ENCODE measurements around the gene GLG1. TPM values are rescaled to one million over a fixed set of nuclear protein-coding genes. Genes with fewer than 3 reads are reported as not detected.

GLG1 gene
- total RNA-seq, 1 donor from 2014 or later = 193 TPM

GRCh38 chr16:74607310-74607961, 522 bp upstream of the GLG1 start:
- Mint-ChIP-seq H3K36me3 (no peaks in the 10 kb centered on the region), H3K27me3 (ENCODE audit: low read depth) (no peaks in the 10 kb centered on the region), H3K4me3 (peak overlapping the region; percentile 87), H3K27ac (peak overlapping the region; percentile 98), H3K9me3 (no peaks in the 10 kb centered on the region), H3K4me1 (peaks cover 37% of the 10 kb centered on the region)
- TF ChIP-seq CTCF (IDR thresholded peaks at IDR 0.05; ENCODE audit: unreplicated experiment) = no peak
- DNase-seq (ENCODE audit: low spot score in 2 of 2, unreplicated experiment in 2 of 2) = no peak

- Mint-ChIP-seq H3K4me1 (peaks cover 44% of the 10 kb centered on the region), H3K4me3 (peak overlapping the region; percentile 87)
Observed at GRCh38 chr16:74605746-74606520, 981 bp downstream of the GLG1 start.

GRCh38 chr16:74605332-74605731, 1.6 kb downstream of the GLG1 start:
- H3K4me1 Mint-ChIP-seq = peaks cover 46% of the 10 kb centered on the region
- H3K4me3 Mint-ChIP-seq = peak overlapping the region; percentile 87

More at GRCh38 chr16:74605746-74606520, 981 bp downstream of the GLG1 start:
- peak overlapping the region; percentile 98 for H3K27ac Mint-ChIP-seq
- H3K27me3 Mint-ChIP-seq (ENCODE audit: low read depth) = no peaks in the 10 kb centered on the region
- H3K9me3 Mint-ChIP-seq = no peaks in the 10 kb centered on the region
- no peak for DNase-seq (ENCODE audit: low spot score in 2 of 2, unreplicated experiment in 2 of 2)
- TF ChIP-seq CTCF (IDR thresholded peaks at IDR 0.05; ENCODE audit: unreplicated experiment) = no peak
- no peaks in the 10 kb centered on the region for H3K36me3 Mint-ChIP-seq

GRCh38 chr16:74603848-74604247, 3.1 kb downstream of the GLG1 start:
- no peak overlapping the region for H3K27ac Mint-ChIP-seq

More at GRCh38 chr16:74605332-74605731, 1.6 kb downstream of the GLG1 start:
- no peak for TF ChIP-seq CTCF (IDR thresholded peaks at IDR 0.05; ENCODE audit: unreplicated experiment)
- no peak for DNase-seq (ENCODE audit: low spot score in 2 of 2, unreplicated experiment in 2 of 2)
- H3K9me3 Mint-ChIP-seq = no peaks in the 10 kb centered on the region
- peak overlapping the region; percentile 98 for H3K27ac Mint-ChIP-seq
- no peaks in the 10 kb centered on the region for H3K36me3 Mint-ChIP-seq
- H3K27me3 Mint-ChIP-seq (ENCODE audit: low read depth) = no peaks in the 10 kb centered on the region

More at GRCh38 chr16:74603848-74604247, 3.1 kb downstream of the GLG1 start:
- no peak for TF ChIP-seq CTCF (IDR thresholded peaks at IDR 0.05; ENCODE audit: unreplicated experiment)
- H3K9me3 Mint-ChIP-seq = no peaks in the 10 kb centered on the region
- no peaks in the 10 kb centered on the region for H3K36me3 Mint-ChIP-seq
- peak overlapping the region; percentile 33 for H3K4me3 Mint-ChIP-seq
- no peaks in the 10 kb centered on the region for H3K27me3 Mint-ChIP-seq (ENCODE audit: low read depth)
- DNase-seq (ENCODE audit: low spot score in 2 of 2, unreplicated experiment in 2 of 2) = no peak
- peaks cover 46% of the 10 kb centered on the region for H3K4me1 Mint-ChIP-seq
